HG03457 (cell line): ENCODE measurements around the gene PRKX.
"Not testable (repeated sequence)": the region's sequence is repeated elsewhere in the genome, so short reads cannot be mapped to it uniquely, and the experiment has no call there.

ENCODE experiments used
- ATAC-seq: cut with Tn5 transposase; IDR thresholded peaks from one replicate; pipeline ENCODE4 v1.9.1; 2021; ENCODE audit warnings: moderate number of reproducible peaks; ENCODE audit not compliant: unreplicated experiment

The PRKX gene

DNA sequence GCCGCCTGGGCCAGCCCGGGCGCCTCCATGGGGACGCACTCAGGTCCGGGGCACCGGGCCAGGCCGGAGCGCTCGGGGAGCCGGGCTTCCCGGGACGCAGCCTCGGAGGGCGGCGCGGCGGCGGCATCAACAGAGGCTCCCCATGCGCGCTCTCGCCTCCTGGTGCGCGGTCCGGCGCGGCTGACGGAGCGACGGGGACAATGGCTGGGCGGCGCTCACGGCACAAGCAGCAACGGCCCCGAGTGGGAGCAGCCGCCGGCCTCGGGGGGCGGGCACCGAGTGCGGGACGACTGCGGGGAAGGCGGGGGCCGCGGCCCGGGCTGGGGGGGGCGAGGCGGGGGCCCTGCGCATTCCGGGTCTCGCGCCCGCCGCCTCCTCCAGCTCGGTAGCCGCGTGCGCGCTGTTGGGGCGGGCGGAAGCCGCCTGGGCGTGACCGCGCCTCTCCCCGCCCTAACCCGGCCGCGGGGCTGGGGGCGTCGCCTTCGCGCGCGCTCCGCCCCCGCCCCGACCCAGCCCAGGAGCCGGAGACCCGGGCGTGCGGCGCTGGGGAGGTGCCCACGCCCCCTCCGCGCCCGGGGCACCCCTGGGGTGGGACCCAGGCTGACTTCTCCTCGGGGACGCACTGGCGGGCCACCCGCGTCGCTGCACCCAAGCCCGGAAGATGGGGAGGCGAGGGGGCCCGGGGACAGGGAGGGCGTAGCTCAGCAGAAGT is at the start of gene PRKX:
PRKX (minus strand) TSS at position 425 of the 712 bp plus-strand sequence; CDS start at position 29, 396 bp downstream.
- ATAC-seq: peak; percentile 77

DNA sequence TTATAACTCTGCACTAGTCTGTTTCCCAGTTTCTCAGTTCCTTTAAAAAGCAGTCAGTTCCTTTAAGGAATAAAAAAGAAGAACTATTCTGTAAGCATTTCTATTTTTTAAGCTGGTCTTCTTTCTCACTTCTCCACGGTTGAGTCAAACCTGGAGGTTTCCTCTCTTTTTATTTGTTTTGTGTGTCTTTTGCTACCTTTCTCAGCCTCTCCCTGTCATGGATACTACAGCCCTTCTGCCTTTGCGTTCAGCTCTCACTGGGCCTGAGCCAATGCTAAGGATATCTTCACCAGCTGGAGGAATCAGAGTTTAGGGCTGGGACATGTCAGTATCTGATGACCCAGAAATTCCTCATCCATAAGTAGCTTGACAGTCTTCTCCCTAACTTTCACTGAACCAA is 49.7 kb upstream of the PRKX start:
- no peak for ATAC-seq

DNA sequence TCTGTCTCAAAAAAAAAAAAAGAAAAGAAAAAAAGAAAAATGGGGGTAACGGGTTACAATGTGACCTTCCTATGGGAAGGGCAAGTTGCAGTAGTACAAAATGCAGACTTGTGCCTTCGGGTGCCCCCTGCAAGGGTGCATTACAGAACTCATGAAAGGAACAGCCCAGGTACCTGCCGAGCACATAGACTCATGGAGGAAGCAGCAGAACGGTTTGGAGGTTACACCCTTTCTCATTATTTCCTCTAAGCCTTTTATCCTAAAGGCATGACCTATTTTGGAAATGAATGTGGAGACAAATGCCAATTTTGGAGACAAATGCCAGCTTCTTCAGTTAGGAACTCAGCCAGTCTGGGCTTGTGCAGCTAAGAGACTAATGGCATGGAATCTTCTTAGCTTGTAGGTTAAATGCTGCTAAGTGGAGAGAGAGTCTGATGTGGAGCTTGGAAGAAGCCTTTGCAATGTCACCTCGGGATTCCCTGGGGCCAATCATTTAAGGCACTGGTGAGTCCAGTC is 44.1 kb upstream of the PRKX start:
- no peak for ATAC-seq

GRCh38 chrX:3748052-3748559 is 34.7 kb upstream of the PRKX start:
- no peak for ATAC-seq

DNA sequence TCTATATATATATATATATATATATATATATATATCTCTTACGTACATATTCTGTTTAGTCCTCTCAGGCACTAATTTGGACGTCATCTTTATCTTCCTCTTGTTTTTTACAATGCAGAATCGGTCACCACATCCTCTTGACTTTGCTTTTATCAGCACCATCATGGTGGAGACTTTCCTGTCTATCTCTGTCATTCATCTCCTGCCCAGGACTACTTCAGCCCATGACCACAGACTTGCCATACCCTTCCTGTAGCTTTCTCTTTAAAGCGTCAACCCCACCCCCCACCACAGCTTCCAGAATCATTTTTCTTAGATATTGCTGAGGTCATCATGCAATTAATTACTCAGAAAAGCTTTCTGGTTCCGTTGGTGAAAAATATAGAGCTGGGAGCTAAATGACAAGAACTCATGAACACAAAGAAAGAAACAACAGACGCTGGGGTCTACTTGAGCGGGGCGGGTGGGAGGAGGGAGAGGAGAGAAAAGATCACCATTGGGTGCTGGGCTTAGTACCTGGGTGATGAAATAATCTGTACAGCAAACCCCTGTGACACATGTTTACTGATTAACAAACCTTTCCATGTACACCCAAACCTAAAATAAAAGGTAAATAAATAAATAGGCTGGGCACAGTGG is 30.5 kb upstream of the PRKX start:
- ATAC-seq: no peak

- not testable (repeated sequence) for ATAC-seq
Measured at GRCh38 chrX:3740946-3741345, 27.5 kb upstream of the PRKX start.

DNA sequence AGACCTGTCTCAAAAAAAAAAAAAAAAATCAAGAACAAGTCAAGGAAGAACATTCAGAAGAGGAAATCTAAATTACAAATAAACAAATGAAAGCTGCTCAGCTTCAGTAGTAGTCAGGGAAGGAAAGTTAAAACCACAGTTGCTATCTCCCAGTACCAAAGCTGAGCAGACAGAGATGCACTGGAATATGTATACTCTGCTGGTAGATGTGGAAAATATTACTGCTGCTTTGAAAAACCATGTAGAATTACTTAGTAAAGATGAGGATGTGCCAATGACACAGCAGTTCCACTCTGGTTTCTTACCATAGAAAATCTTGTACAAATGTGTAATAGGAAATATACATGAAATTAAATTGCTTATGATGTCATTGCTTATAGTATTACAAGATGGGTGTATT is 25.1 kb upstream of the PRKX start:
- ATAC-seq: no peak

DNA sequence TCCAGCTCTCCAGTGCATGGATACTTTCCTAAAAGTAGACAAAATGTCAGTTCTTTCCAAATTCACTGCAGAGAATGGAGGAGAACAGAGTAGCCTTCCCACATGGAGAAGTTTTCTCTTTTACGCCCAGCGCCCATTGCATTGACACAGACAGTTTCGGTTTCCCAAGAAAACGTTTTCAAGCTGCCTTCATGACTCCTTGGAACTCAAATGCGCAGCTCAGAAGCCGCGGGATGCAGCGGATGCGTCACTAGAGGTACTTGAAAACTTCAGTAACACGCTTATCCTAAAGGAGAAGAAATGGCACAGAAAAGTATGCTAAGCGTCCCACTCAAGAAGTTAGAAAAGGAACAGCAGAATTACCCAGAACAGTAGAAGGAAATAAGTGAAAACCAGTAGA is 23.1 kb upstream of the PRKX start:
- ATAC-seq: not testable (repeated sequence)

DNA sequence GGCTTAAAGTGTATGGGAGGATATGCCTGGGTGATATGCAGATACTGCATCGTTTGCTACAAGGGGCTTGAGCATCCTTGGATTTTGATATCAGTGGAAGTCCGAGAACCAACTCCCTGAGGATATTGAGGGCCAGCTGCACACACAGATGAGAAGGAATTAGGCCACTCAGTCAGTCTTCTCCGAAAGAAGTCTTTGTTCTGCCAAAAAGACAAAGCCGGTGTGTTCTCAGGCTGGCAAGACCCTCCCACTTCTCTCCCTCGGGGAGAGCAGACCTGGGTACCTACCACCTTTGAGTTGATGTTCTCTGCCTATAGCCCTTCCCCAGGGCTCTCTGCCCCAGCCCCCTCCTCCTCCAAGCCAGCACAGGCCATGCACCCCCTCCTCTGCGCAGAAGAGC is 22.4 kb upstream of the PRKX start:
- ATAC-seq: not testable (repeated sequence)

DNA sequence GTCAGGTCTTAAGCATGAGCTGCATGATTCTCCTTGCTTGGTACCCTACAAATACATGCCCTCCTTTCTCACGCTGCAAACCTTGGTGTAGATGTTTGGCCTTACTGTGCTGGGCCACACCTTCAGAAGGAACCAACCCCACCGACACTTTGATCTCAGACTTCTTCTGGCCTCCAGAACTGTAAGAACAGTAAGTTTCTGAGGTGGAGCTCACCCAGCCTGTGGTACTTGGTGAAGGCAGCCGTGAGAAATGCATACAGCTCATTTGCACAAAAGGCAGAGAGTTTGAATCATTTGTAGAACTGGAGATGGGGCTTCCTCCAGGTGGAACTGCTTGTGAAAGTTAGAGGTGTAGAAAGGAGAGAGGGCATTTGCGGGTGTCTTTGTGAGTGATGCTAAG is 21.0 kb upstream of the PRKX start:
- not testable (repeated sequence) for ATAC-seq

DNA sequence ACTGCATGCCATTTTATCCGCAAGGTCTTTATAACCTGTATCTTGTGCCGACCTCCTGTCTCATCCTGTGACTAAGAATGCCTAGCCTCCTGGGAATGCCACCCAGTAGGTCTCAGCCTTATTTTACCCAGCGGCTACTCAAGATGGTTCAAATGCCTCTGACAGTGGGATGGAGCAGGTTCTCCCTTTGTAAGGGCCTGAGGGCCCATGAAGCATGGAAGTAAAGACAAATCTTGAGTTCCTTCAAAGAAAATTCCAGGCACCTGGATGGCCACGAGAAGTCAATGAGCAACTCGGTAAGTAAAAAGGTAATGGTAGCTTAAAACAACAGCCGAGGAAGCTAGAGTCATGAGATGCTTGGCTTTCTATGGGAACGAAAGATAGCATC is 19.6 kb upstream of the PRKX start:
- ATAC-seq: no peak

DNA sequence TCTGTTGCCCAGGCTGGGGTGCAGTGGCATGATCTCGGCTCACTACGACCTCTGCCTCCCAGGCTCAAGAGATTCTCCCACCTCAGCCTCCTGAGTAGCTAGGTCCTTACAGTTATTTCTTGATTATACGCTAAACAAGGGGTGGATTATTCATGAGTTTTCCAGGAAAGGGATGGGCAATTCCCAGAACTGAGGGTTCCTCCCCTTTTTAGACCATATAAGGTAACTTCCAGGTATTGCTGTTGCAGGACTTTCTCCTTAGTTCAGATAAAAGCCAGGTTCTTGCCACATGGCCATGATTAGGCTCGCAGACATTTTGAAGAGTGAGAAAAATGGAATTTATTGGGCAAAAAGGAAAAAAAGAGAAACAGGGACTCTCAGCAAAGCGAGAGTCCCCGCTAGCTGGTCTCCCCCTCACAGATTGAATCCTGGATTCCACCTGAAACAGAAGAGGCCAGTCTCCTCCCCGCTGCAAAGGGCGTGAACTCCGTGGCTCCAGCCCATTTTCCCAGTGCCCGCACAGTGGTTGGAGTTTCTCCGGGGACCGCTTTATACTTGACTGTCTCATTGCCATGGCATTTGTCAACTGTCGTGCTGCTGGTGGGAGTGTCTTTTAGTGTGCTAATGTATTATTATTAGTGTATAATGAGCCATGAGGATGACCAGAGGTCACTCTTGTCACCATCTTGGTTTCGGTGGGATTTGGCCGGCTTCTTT is 19.0 kb upstream of the PRKX start:
- not testable (repeated sequence) for ATAC-seq

DNA sequence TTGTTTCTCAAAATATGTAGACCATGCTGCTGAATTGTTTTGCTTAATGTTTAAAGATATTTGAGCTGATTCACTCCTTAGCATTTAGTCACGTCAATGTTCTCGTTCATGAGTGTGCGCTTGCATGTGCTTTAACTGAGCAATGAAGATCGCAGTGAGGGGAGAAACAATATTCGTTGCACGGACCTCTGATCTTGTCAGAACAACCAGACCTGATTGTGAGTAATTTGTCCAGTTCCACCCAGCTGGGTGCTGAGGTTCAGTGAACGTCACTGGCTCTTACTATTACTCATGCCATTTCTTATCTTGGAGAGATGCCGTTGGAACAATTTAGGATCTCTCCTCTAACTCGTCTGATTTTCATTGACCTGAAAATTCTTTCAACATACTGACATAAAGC is 15.0 kb upstream of the PRKX start:
- no peak for ATAC-seq

- not testable (repeated sequence) for ATAC-seq
Measured at GRCh38 chrX:3723460-3723859, 10.0 kb upstream of the PRKX start.

DNA sequence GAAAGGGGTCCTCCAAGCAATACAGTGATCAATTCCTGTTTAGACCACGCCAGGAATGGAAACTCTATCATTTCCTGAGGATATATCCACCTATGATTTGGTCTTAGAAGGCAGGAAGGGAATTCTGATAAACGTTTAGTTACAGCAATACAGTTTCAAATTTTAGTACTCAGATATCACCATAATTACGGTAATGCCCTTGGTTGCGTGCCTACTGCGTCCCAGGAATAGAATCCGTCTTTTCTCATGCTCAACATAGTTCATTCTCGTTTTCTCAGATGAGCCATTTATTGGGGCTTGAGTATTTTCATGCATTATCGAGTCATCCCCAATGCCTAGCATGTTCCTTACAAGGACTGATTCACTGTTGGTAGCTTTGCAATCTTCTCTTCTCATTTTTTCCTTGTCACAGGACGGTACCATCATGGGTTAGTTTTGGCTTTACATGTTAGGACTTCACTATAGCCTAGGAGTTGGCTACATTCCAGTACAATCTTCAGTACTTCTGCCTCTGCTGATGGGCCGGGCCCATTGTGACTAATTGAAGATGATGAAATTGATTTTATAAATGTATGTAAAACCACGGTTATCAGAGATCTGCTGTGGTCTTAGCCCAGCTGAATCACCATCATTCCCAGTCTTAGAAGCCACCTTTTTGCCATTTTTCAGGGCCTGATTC is 4.4 kb upstream of the PRKX start:
- no peak for ATAC-seq

DNA sequence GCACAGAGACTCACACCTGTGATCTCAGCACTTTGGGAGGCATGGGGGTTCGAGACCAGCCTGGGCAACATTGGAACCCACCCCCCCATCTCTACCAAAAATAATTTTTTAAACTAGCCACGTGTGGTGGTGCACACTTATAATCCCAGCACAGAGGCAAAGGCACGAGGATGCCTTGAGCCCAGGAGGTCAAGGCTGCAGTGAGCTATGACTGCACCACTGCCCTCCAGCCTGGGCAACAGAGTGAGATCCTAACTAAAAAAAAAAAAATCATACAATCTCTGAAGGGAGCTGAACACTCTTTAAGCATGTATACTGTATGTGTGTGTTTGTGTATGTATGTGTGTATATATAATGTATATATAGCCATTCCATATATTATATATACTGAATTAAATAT is 2.5 kb upstream of the PRKX start:
- ATAC-seq: no peak

DNA sequence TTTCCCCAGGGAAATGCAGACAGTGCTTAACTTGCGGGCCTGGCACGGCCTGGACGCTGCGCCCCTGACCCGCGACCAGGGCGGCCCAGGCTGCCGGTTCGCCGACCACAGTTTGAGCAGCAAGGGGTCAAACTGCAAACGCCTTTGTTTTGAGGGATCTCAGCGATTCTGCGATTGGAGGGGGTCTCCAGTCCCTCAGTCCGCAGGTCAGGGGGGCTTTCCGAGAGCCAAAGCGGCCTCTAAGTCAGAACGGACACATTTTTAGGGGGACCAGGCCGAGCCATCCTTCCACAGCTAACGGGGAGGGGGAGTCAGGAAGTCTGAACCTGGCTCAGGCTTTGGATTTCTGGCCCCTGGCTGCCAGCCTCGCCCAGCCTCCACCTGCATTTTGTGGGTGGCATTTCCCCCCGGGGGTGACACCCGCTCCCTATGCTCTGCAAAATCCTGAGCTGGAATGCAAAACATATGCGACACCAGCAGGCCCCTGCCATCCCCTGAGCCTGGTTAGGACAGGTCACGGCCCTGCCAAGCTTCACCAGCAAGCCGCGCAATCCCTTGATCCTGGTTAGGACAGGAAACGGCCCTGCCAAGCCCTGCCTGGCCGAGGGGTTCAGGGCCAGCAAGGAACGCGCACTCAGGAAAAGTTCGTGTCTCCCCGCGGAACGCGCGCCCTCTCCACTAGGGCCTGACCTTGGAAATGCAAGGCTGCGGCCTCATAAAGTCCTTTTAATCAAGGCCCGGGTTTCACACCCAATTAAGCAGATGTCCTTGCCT is 1.4 kb upstream of the PRKX start:
- not testable (repeated sequence) for ATAC-seq

- ATAC-seq: no peak
Measured at GRCh38 chrX:3713937-3714434, 537 bp upstream of the PRKX start.

DNA sequence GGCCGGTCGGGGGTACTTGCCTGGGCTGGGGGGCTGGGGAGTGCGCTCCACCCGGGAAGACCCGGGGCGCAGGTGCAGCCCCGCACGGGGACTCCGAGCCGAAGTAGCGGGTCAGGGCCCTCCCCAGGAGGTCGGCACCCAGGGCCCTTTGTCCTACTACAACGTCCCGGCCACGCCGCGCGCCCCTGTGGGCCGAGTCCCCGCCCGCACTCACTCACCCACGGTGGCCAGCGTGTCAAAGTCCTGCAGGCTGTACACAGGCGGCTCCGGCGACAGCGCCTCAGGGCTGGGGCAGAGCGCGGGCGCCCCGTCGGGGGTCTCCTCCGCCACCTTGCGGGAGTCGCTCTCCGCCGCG is 602 bp downstream of the PRKX start:
- ATAC-seq: peak; percentile 13
